ENCODE data around the gene VENTX. TPM values are rescaled to one million over a fixed set of nuclear protein-coding genes. Genes with fewer than 3 reads are reported as not detected.

The VENTX gene
- total RNA-seq, 1 donor from 2014 or later = not detected

DNA sequence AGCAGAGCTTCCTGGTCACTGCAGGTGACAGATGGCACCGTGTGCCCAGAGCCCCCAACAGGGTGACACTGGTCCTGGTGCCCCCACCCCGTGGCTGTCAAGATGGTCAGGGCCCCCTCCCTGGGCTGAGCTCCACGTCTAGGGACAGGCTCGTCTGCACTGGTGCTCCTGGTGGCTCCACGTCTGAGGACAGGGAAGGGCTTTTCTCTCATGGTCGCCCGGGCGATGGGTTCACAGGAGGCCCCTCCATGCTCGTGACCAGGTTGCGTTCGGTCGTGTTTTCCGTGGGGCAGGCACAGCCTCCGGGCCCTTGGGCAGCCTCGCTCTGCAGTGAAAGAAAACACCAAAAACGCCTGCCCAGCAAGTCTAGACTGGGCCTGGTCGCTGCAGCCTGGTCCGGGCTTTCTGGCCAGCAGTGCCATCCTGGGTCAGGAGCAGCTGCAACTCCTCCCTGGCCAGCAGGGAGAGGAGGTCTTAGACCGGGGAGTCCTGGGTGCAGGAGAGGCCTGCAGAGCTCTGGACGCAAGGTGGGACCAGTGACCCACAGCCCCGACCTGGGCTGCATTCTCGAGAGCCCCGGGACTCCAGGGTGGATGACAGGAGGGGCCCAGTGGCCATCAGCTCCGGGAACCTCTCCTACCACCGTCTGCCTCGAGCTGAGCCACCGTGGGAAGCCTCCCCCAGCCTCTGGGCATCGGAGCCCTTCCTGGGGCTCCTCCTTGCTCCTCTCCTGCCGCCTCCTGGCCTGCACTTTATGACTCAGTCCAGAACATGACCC, 35.5 kb upstream of the VENTX start:
- no peak overlapping the region for H3K4me3 ChIP-seq (ENCODE audit: low read depth, low read length)
- TF ChIP-seq, protein P1, sequence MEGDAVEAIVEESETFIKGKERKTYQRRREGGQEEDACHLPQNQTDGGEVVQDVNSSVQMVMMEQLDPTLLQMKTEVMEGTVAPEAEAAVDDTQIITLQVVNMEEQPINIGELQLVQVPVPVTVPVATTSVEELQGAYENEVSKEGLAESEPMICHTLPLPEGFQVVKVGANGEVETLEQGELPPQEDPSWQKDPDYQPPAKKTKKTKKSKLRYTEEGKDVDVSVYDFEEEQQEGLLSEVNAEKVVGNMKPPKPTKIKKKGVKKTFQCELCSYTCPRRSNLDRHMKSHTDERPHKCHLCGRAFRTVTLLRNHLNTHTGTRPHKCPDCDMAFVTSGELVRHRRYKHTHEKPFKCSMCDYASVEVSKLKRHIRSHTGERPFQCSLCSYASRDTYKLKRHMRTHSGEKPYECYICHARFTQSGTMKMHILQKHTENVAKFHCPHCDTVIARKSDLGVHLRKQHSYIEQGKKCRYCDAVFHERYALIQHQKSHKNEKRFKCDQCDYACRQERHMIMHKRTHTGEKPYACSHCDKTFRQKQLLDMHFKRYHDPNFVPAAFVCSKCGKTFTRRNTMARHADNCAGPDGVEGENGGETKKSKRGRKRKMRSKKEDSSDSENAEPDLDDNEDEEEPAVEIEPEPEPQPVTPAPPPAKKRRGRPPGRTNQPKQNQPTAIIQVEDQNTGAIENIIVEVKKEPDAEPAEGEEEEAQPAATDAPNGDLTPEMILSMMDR (conservative IDR thresholded peaks at IDR 0.05; ENCODE audit: low read depth, low read length) = no peak
- no peak for DNase-seq (ENCODE audit: low read depth)

DNA sequence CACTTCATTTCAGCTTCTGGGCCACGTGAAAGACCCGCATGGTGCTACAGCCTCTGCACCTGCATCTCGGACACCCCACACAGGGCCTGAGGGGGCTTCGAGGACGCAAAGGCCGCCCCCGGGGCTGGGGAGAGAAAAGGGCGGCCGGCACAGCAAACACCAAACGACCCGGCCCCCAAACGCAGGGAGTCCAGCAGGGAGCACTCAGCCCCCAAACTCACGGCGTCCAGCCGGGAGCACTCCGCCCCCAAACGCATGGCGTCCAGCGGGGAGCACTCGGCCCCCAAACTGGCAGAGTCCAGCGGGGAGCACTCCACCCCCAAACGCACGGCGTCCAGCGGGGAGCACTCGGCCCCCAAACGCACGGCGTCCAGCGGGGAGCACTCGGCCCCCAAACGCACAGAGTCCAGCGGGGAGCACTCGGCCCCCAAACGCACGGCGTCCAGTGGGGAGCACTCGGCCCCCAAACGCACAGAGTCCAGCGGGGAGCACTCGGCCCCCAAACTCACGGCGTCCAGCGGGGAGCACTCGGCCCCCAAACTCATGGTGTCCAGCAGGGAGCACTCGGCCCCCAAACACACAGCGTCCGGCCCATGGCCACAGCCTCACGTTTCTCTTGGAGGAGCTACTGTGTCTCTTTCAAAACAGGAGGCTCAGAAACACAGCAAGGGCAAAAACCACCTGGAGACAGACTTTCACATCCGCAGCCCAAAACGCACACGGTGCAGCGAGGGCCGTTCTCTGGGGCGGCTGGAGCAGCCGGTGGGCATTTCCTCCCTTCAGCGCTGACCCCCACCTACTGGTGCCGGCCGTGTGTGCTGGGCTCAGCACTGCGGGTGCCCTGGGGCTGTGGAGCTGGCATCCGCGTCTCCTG, 34.6 kb upstream of the VENTX start:
- TF ChIP-seq, protein P1 (conservative IDR thresholded peaks at IDR 0.05; ENCODE audit: low read depth, low read length) = no peak
- no peak overlapping the region for H3K4me3 ChIP-seq (ENCODE audit: low read depth, low read length)
- DNase-seq (ENCODE audit: low read depth) = no peak

DNA sequence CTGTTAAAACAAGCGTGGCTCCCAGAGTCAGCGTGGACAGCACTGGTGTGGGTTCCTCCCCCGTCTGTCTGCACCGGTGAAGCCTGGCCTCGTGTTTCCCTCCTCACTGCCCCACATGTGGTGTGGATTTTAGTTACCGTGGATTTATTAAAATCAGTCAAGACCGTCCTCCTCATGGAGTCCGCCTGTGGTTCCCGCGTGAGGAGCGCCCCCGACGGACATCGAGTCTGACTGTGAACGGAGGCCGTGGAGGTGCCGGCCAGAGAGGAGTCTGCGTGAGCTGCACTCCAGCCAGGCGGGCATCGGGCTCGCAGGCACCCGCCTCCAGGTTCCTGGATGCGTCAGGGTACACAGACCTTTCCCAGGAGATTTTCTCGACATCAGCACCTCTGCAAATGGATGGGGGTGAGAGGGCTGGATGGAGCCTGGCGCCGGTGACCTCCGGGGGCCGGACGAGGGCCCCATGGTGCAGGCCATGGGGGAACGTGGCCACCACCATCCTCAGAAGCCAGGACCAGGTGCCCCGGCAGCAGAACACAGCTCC, 33.9 kb upstream of the VENTX start:
- DNase-seq (ENCODE audit: low read depth) = no peak
- no peak overlapping the region for H3K4me3 ChIP-seq (ENCODE audit: low read depth, low read length)
- TF ChIP-seq, protein P1 (conservative IDR thresholded peaks at IDR 0.05; ENCODE audit: low read depth, low read length) = no peak

DNA sequence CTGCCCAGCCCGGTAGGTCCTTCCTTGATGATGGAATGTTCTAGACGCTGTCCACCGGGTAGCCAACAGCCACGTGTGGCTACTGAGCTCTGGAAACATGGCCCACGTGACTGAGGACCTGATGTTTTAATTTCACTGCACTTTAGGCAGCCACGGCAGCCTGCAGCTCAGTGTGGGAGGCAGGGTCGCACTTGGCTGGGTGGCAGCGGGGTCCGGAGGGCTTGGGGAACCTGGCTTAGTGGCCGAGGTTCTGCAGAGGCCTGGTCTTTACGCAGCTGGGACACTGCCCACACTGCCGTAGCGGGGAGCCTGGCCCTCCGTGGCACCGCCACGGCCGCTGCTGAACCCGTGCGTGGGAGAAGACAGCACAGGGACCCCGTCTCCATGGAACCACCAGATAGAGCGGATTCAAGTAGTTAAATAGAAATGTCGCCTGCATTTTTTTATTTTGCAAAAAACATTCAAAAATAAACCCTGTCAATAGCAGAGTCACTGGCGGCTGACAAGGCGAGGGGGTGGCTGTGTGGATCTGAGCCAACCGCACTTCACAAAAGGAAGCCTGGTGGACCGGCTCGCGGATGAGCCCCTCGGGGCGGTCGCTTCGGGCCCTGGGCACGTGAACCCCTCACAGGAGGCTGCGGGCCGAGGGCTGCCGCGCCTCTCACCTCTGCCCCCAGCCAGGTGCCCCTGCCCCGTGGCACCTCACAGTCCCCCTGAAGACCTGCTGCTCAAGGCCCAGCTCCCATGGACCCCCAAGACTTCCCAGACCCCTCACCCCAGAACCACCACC, 33.2 kb upstream of the VENTX start:
- H3K4me3 ChIP-seq (ENCODE audit: low read depth, low read length) = no peak overlapping the region
- no peak for DNase-seq (ENCODE audit: low read depth)
- TF ChIP-seq, protein P1 (conservative IDR thresholded peaks at IDR 0.05; ENCODE audit: low read depth, low read length) = no peak

DNA sequence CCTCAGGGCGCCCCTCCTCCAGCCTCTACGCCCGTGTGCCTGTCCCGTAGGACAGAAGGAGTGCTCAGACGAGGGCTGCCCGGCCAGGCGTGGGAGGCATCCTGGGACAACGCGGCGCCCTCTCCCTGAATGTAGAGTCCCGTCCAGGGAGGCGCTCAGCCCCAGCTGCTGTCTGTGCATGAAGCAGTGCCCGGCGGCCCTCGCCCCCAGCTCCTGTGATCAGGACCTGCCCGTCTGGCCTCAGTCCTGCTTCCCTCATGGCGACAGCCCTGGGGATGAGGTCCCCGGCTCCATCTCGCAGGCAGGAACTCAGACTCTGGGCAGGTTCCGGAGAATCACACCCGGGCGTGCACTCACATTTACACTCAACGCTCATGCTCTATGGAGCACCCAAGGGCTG, 32.5 kb upstream of the VENTX start:
- no peak overlapping the region for H3K4me3 ChIP-seq (ENCODE audit: low read depth, low read length)
- TF ChIP-seq, protein P1 (conservative IDR thresholded peaks at IDR 0.05; ENCODE audit: low read depth, low read length) = no peak
- no peak for DNase-seq (ENCODE audit: low read depth)

DNA sequence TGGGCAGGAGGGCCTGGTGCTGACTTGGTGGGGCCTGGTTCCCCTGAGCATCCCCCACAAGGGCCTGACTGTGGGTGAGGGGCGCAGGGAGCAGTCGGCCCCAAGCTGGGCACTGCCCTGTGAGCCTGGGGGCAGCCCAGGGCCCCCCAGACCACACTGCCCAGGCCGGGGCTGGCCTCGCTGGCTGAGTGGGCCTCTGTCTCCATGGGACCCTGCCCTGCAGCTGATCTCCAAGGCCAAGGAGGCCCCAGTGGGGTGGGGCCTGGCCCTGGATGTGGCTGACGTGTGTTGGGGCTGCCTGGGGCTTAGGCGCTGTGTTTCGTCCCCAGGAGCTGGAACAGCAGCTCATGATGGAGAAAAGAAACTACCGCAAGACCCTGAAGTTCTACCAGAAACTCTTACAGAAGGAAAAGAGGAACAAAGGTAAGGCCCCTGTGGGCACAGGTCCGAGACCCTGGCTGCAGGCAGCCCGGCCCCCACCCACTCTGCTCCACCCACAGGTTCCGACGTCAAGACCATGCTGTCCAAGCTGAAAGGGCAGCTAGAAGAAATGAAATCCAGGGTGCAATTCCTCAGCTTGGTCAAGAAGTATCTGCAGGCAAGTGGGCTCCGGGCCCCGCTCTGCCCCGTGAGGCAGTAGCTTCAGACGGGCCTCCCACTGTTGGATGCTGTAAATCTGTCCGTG, 31.2 kb upstream of the VENTX start:
- DNase-seq (ENCODE audit: low read depth) = no peak
- TF ChIP-seq, protein P1 (conservative IDR thresholded peaks at IDR 0.05; ENCODE audit: low read depth, low read length) = no peak
- H3K4me3 ChIP-seq (ENCODE audit: low read depth, low read length) = no peak overlapping the region
